HG03565 (cell line): ENCODE results near the gene TBX20.

Experiments
- ATAC-seq: cut with Tn5 transposase; IDR thresholded peaks from one replicate; pipeline ENCODE4 v1.9.1; 2021; ENCODE audit warnings: mild to moderate bottlenecking, moderate library complexity; ENCODE audit not compliant: unreplicated experiment

The TBX20 gene

GRCh38 chr7:35253710-35254495, at the start of gene TBX20:
TSS of gene TBX20 (minus strand) at chr7:35254100. CDS start at chr7:35253620, 480 bp downstream.
- ATAC-seq, result no peak

GRCh38 chr7:35289376-35289775, 35.5 kb upstream of the TBX20 start:
- no peak for ATAC-seq

DNA sequence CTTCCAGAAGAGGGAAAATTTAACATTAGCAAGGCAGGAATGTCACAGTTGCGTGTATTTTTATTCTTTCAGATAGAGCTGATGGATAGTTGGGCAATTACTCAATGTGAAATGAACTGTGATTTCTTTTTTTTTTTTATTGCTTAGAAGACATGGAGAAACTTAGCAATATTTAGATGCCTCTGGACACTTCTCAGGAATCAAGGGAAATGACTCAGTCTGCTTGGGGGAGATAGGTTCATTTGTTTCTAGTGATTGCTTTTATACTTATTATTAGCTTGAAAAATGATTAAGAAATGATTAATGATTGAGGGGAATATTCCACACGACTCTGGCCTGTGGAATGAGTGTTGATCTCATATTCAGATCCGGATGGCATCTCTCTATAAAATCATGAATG, 33.1 kb upstream of the TBX20 start:
- ATAC-seq, result no peak

DNA sequence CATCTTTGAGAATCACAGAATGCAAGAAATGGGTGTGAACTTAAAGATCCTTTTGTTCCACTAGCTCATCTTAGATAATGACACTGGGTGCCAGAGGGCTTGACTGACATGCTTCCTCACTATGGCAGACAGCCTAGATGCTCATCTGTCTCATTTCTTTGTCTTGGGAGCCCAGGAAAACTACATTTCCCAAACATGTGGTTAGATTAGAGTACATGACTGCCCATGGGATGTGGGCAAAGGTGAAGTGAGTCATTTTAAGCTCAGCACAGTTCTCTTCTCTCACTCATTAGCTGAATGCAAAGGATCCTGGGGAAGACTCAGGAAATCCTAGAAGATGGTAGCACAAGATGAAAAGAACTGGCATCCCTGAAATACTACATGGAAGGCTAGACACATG, 32.5 kb upstream of the TBX20 start:
- ATAC-seq, result no peak

DNA sequence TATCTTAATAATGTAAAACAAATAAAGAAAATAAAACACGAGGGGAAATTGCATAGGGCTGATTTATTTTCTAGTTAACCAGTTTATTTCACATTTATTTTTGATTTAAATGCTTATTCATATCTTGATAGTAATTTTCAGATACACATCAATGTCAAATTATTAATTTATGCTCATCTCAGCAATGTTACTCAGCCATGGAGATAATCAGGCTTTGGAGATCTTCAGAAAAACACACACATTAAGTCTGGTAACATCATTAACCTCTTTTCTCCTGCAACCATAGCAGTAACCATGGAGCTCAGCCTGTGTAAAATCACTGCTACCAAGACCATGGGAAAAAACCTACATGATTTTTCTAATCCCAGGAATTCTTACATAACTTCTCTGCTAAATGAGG, 31.9 kb upstream of the TBX20 start:
- ATAC-seq, result no peak

DNA sequence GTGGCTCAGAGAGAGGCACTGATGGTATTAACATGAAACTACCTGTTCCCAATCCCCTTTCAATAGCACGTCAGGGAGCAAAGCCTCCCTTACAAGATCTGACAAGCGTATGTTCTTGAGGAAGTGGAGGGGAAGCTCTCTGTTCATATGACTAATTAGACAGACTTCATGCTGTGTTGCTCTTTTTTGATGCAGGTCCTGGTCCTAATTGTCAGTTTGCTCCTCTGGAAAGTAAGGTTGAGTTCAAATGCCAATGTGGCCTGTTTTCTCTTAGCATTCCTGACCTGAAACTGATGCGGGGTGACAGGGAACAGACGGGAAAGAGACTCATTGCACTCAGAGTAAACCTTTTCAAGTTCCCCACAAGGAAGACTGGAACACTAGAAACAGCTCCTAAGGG, 27.0 kb upstream of the TBX20 start:
- no peak for ATAC-seq

DNA sequence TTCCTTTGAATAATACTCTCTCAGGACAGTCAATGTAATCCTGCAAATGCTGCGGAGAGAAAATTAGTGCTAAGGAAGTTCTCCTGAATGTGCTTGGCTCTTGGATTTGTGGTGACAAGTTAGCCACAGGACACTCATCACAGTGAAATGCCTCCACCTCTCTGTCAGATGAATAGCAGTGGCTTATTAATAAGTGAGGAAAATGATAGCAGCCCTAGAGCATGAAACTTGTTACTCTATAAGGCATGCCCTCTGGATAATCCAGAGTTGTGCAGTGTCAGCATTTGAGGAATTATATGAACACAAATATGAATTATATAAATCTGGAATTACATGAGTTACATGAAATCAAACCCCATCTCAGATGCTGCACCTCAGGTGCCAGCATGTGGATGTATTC, 23.5 kb upstream of the TBX20 start:
- no peak for ATAC-seq

DNA sequence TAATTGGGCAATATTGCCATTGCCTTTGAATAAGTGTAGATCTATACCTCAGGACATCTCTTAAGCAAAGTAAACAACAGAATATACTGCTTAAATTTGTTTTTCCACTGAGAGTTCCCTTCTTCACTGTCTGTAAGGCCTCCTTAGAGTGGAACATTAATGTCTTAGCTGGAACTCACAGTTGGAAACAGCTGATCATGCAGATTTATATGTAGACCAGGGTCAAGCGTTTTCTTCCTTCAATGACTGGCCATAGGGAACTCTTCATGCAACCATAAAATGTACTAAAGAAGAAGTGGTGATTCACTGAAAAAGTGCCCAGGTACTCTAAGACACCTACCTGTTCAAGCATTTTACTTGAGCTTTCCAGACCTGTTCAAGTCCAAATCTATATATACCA, 18.3 kb upstream of the TBX20 start:
- no peak for ATAC-seq

DNA sequence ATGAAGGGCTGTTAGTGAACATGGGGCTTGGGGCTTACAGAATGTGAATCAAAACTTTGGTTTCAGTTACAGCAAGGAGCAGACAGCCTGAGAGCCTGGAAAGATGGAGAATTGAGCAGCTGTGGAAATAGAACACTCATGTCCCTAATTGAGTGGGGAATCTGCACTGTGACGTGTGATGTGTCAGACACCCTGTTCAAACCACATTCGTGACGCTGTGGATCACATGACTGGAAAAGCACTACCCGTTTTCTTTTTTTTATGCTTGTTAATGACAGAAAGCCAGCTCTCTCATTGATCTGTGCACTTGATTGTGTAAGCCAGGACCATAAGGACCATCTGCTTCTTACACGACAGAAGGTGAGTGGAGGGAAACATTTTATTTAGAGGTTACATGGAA, 15.1 kb upstream of the TBX20 start:
- no peak for ATAC-seq

- ATAC-seq, result no peak
Observed at GRCh38 chr7:35267411-35267810, 13.5 kb upstream of the TBX20 start.

DNA sequence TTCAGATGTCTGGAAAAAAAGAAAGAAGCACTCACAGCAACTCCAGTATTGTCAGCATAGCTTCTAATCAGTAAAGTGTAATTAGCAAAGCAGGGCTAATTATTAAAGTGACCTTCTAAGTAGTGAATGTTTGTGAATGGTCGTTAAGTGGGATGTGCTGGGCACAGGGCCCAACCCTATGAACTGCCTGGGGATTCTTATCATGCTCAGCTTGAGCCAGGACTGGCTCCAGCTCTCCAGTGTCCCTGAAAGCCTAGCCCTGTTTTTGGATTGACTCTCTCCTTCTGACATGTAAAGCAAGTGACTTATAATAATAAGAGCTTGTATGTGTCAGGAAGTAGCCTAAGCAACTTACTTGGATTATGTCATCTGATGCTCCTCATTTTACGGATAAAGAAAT, 9.5 kb upstream of the TBX20 start:
- ATAC-seq, result no peak

- ATAC-seq, result no peak
Observed at GRCh38 chr7:35261476-35262285, 7.8 kb upstream of the TBX20 start.

DNA sequence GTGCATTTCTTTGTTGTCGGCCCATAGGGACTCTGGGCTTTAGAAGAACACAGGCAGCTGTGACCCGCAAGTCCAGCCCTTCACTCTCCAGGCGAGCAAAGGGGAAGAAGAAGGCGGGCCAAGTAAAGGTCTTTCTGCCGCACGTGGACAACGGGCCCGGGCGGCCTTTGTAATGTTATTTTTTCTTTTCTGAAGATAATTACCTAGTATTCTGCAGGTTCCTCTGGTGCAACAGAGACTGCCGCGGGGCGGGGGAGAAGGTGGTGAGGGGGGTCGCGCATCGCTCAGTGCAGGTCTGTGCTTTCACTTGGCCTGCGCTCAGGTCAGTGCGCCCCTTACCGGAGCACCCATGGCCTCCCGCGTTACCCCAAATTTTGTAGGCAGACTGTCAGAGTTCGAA, 7.1 kb upstream of the TBX20 start:
- ATAC-seq, result no peak

- no peak for ATAC-seq
Observed at GRCh38 chr7:35260246-35260645, 6.3 kb upstream of the TBX20 start.

DNA sequence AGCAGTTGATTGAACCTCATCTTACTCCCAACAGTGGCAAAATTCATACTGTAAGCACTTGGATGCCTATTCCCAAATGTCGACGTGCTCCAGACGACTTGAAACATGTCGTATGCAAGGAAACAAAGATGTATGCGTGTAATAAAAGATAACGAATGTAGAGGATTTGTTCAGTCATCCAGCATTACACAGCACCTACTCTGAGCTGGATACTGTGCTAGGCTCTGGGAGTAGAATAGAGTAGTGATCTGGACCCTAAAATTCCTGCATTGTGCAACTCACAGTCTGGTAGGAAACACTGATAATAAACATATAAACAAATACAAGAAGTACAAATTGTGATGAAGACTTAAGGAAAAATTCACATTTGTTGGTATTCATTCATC, 5.6 kb upstream of the TBX20 start:
- no peak for ATAC-seq

DNA sequence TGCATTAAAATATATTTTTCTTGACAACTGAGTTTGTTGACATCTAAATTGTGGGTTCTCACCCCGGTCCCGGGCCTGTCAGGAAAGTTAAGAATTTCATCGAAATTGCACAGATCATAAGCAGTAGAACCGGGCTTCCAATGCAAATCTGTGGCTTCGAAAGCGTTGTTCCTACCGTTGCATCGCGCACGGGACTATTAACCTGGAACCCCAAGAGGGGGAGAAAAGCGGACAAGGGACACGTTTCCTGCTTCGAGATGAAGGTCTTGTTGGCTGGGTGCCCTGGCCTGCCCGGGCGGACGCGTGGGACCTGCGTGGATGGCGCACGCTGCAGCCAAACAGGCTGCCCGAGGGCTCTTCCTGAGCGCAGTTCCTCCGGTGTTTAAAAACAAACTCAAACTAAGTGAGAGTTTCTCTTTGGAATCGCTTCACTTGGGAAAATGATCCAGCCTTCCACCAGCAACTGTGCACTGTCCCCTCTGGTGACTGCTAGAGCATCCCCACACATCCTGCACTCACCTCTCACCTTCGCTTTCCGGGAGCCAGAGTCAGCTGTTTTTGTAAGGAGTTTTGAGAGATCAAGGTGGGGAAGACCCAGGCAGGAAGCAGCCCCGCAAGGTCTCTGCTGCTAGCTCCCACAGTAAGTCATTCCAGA, 5.1 kb upstream of the TBX20 start:
- ATAC-seq, result no peak

DNA sequence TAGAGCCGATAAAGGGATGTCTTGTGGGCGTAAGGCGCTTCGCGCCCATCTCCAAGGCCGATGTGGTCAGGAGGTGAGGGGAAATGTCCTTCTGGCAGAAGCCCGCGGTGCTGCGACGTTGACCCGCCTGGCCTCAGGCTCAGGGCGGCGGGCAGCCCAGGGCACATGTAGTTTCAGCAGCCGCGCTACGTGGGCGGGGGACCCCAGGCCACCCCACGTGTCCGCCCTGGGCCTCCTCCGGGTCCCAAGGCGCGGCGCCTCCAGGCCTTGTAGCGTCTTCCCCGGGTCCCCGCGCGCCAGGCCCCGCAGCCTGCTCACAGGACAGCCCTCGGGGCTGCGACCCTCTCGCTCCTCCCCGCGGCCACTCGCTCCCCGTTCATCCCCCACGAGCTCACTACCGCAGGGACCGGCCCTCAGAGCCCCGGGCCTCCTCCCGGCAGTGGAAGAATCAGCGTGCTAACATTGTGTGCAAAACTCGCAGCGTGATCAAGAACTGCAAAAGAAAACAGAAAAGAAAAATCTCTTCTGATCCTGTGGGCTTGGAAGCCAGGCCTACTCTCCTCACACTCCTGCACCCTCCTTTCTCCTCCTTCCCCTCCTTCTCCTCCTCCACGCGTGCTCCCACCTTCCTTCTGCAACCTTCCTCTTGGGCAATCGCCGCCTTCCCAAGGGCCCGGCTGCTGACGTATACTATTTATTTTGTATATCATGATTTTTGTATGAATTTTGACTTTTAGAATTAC, 4.4 kb upstream of the TBX20 start:
- ATAC-seq, result no peak

GRCh38 chr7:35257251-35258124, 3.6 kb upstream of the TBX20 start:
- ATAC-seq, result no peak

DNA sequence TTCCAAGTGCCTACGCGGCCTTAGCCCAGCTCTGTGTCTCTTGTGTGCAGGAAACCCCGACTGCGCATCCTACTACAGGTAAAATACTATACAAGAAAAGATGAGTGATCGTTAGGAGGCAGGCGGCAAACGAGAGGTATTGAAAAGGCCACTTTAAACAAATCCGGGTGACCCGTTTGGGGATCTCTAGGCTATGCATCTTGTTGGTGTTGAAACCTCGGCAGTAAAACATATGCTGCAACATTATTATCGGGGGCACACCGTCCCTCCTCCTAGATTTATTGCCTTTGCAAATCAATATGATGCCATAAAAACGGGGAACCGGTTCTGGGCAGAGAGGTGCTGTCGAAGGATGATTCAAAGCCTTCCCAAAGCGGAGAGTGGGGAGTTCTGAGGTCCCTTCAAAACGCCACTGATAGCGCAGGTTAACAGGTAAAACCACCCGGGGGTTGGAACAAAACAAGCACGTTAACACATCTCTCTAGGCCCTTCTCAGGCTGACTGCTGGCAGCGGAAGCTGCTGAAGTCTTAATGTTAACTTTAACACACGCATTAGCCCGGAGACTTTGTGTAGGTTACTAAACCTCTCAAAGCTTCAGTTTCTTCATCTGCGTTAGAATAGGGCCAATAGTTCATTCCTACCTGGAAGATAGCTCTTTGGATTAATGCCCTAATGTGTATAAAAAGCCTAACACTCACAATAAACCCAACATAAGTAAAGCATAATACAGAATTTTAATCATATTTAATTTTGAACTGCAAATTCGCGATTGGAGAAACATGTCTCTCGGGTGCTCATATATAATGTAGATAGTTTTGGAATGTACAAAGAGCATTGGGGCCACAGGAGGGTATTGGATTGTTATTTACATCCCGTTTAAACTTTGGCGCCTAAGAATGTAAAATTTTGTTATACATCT, 2.6 kb upstream of the TBX20 start:
- ATAC-seq, result no peak
